ENCODE results near the gene SLC44A5. TPM values are rescaled to one million over a fixed set of nuclear protein-coding genes. Genes with fewer than 3 reads are reported as not detected.
"Not testable (repeated sequence)": the region's sequence is repeated elsewhere in the genome, so short reads cannot be mapped to it uniquely, and the experiment has no call there.

Gene SLC44A5
- total and polyA plus RNA-seq, 10 donors, result 0.28 to 4.0 (median 0.87) TPM

DNA sequence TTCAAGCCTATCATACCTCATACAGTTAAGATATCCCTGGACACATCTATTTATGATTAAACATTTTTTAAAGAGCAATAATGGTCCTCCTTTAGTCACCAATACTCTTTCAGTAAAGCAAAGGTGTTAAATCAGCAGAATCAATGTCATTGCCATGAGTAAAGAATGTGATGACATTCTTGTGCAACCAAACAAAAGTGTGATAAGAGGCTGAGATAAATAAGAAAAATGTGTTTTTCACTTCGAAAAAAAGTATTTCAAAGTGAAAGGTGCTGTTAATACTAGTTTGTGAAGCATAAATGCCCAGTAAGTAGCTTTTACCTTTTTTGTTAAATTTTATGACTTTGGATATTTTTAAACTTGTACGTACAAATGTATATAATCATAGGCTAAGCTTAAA, 8.4 kb downstream of the SLC44A5 start:
- Histone ChIP-seq H3K9me3 (no peaks in the 10 kb centered on the region), H3K27me3 (replicated peaks in 1 of 7) (peaks cover 0 to 8% (median 0%) of the 10 kb centered on the region in 7 donors), H3K4me3 (no peak overlapping the region), H3K4me1 (no peaks in the 10 kb centered on the region), H3K27ac (no peak overlapping the region), H3K36me3 (no peaks in the 10 kb centered on the region)
- no peak for TF ChIP-seq POLR2AphosphoS5 (IDR thresholded peaks at IDR 0.05)
- no peak for TF ChIP-seq POLR2A (IDR thresholded peaks at IDR 0.05)
- TF ChIP-seq, protein P1, sequence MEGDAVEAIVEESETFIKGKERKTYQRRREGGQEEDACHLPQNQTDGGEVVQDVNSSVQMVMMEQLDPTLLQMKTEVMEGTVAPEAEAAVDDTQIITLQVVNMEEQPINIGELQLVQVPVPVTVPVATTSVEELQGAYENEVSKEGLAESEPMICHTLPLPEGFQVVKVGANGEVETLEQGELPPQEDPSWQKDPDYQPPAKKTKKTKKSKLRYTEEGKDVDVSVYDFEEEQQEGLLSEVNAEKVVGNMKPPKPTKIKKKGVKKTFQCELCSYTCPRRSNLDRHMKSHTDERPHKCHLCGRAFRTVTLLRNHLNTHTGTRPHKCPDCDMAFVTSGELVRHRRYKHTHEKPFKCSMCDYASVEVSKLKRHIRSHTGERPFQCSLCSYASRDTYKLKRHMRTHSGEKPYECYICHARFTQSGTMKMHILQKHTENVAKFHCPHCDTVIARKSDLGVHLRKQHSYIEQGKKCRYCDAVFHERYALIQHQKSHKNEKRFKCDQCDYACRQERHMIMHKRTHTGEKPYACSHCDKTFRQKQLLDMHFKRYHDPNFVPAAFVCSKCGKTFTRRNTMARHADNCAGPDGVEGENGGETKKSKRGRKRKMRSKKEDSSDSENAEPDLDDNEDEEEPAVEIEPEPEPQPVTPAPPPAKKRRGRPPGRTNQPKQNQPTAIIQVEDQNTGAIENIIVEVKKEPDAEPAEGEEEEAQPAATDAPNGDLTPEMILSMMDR (IDR thresholded peaks at IDR 0.05 in 8 of 11, conservative IDR thresholded peaks at IDR 0.05 in 3 of 11), result no peak
- intact Hi-C loops (cut with DNase I; ENCODE audit: low total_unique reads), result no loop called here
- WGBS, 5 donors, result 43 to 49% (median 49%) methylated on average over 2 of the region's 2 CpGs
- no peak for DNase-seq

- Histone ChIP-seq H3K36me3 (no peaks in the 10 kb centered on the region), H3K4me3 (no peak overlapping the region), H3K27me3 (replicated peaks in 1 of 7) (peaks cover 0 to 6% (median 0%) of the 10 kb centered on the region in 7 donors), H3K9me3 (no peaks in the 10 kb centered on the region), H3K27ac (no peak overlapping the region), H3K4me1 (no peaks in the 10 kb centered on the region)
- TF ChIP-seq POLR2AphosphoS5 (IDR thresholded peaks at IDR 0.05) (no peak), POLR2A (IDR thresholded peaks at IDR 0.05) (no peak)
- TF ChIP-seq, protein P1 (IDR thresholded peaks at IDR 0.05 in 8 of 11, conservative IDR thresholded peaks at IDR 0.05 in 3 of 11), result no peak
- 53 to 74% (median 66%) methylated on average over 1 of the region's 1 CpG for WGBS, 5 donors
- DNase-seq, result no peak
- intact Hi-C loops (cut with DNase I; ENCODE audit: low total_unique reads), result no loop called here
Measured at GRCh38 chr1:75600781-75601180, 10.1 kb downstream of the SLC44A5 start.

DNA sequence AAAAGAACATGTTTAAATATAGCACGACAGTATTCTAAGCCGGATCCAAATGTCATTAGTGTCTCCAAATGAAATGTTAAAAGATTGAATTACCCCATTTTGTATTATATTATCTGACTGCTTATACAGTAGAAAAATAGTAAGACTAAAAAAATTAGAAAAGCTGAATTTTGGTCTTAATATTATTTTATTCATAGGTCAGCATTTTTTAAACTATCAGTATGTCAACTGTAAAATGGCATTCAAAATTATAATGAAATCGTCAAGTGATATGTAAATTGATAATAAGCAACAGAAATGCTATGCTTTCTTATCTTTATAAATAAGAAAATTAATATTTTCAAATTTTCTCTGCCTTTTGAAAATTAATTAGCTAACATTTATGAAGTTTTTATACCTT, 16.6 kb downstream of the SLC44A5 start:
- Histone ChIP-seq H3K4me1 (no peaks in the 10 kb centered on the region), H3K36me3 (no peaks in the 10 kb centered on the region), H3K4me3 (no peak overlapping the region), H3K27me3 (replicated peaks in 1 of 7) (no peaks in the 10 kb centered on the region), H3K27ac (no peak overlapping the region), H3K9me3 (peaks cover 0 to 4% (median 0%) of the 10 kb centered on the region in 8 donors)
- intact Hi-C loops (cut with DNase I; ENCODE audit: low total_unique reads), result no loop called here
- TF ChIP-seq, protein P1 (IDR thresholded peaks at IDR 0.05 in 8 of 11, conservative IDR thresholded peaks at IDR 0.05 in 3 of 11), result no peak
- TF ChIP-seq POLR2AphosphoS5 (IDR thresholded peaks at IDR 0.05), result no peak
- no peak for TF ChIP-seq POLR2A (IDR thresholded peaks at IDR 0.05)
- WGBS, 5 donors, result 85 to 92% (median 90%) methylated on average over 3 of the region's 3 CpGs
- DNase-seq, result no peak

DNA sequence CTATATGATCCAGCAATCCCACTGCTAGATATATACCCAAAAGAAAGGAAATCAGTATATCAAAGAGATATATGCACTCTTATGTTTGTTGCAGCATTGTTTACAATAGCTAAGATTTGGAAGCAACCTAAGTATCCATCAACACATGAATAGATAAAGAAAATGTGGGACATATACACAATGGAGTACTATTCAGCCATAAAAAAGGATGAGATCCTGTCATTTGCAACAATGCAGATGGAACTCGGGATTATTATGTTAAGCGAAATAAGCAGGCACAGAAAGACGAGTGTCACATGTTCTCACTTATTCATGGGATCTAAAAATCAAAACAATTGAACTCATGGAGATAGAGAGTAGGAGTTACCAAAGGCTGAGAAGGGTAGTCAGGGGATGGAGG, 17.5 kb downstream of the SLC44A5 start:
- H3K4me1 ChIP-seq; intact Hi-C loops (cut with DNase I; ENCODE audit: low total_unique reads); H3K9me3 ChIP-seq; H3K27ac ChIP-seq; DNase-seq; H3K36me3 ChIP-seq; H3K4me3 ChIP-seq; H3K27me3 ChIP-seq (replicated peaks in 1 of 7): not testable (repeated sequence)
- WGBS, 5 donors, result 62 to 82% (median 73%) methylated on average over 3 of the region's 3 CpGs

- 62 to 74% (median 73%) methylated on average over 4 of the region's 4 CpGs for WGBS, 5 donors
- Histone ChIP-seq H3K36me3 (no peaks in the 10 kb centered on the region), H3K4me1 (no peaks in the 10 kb centered on the region), H3K9me3 (peaks cover 0 to 4% (median 0%) of the 10 kb centered on the region in 8 donors), H3K4me3 (no peak overlapping the region), H3K27me3 (replicated peaks in 1 of 7) (no peaks in the 10 kb centered on the region), H3K27ac (no peak overlapping the region)
- no peak for DNase-seq
- TF ChIP-seq POLR2A (IDR thresholded peaks at IDR 0.05) (no peak), POLR2AphosphoS5 (IDR thresholded peaks at IDR 0.05) (no peak)
- TF ChIP-seq, protein P1 (IDR thresholded peaks at IDR 0.05 in 8 of 11, conservative IDR thresholded peaks at IDR 0.05 in 3 of 11), result no peak
- intact Hi-C loops (cut with DNase I; ENCODE audit: low total_unique reads), result no loop called here
Measured at GRCh38 chr1:75589637-75590036, 21.3 kb downstream of the SLC44A5 start.

All from spleen (tissue), 11 donors.